T-cell (primary cell): Measurements from ENCODE around the gene SLC12A8. TPM values are rescaled to one million over a fixed set of nuclear protein-coding genes. Genes with fewer than 3 reads are reported as not detected.

Experiments
- ATAC-seq, 4 experiments: fragments of 200-7000 bp in 3 of 4; fragments of 150-1000 bp in 1 of 4; cut with Tn5 transposase; replicated peaks in 1 of 4; 1 replicate in 3 of 4; 2 replicates in 1 of 4; pipeline ENCODE4 v1.10.0; 2021; ENCODE audit warnings: moderate library complexity in 3 of 4, mild to moderate bottlenecking in 2 of 4, moderate number of reproducible peaks in 1 of 4
- CTCF ChIA-PET, 2 donors: fragments of 300-600 bp; sonication (Branson Sonifier 250); formaldehyde crosslinking; loops; one replicate each; lab custom pipeline; 2022; ENCODE audit warnings: antibody characterized with exemption in 2 of 2; lab: Charles Lee
- POLR2A ChIA-PET, 2 donors: fragments of 300-600 bp; sonication (Branson Sonifier 250); formaldehyde crosslinking; loops; one replicate each; lab custom pipeline; 2022; ENCODE audit warnings: antibody characterized with exemption in 2 of 2; lab: Charles Lee
- DNase-seq, 35 experiments: peaks; one replicate each; pipeline versions ENCODE4 v3.0.0 to v3.0.0-alpha.2; 2013 to 2023
- H3K27ac ChIP-seq: one replicate; pipeline ENCODE4 v1.5.1; 2013; ENCODE audit warnings: low read length
- H3K27me3 ChIP-seq, 2 experiments: replicated peaks in 1 of 2; 1 replicate in 1 of 2; 2 replicates in 1 of 2; pipeline versions ENCODE4 v1.6.1 to v1.7.0; 2013; ENCODE audit warnings: low read length in 1 of 2, mixed read lengths in 1 of 2; ENCODE audit not compliant: control insufficient read depth in 2 of 2, insufficient read depth in 2 of 2; ENCODE audit errors: extremely low read depth in 1 of 2
- H3K36me3 ChIP-seq, 2 donors: 1 replicate in 1 of 2; 2 replicates in 1 of 2; pipeline versions ENCODE4 v1.6.1 to v1.7.0; 2013; ENCODE audit warnings: low read length in 1 of 2; ENCODE audit not compliant: control insufficient read depth in 2 of 2, insufficient read depth in 1 of 2; ENCODE audit errors: extremely low read depth in 1 of 2
- H3K4me1 ChIP-seq, 2 experiments: 1 replicate in 1 of 2; 2 replicates in 1 of 2; pipeline versions ENCODE4 v1.6.1 to v1.7.0; 2013; ENCODE audit warnings: low read length in 2 of 2, mixed read lengths in 1 of 2; ENCODE audit not compliant: insufficient read depth in 2 of 2, control insufficient read depth in 1 of 2; ENCODE audit errors: extremely low read depth in 1 of 2
- H3K4me3 ChIP-seq, 2 donors: 1 replicate in 1 of 2; 2 replicates in 1 of 2; pipeline versions ENCODE4 v1.5.1 to v1.7.0; 2013; ENCODE audit warnings: mild to moderate bottlenecking in 2 of 2, low read length in 1 of 2, moderate library complexity in 1 of 2; ENCODE audit not compliant: control insufficient read depth in 1 of 2; ENCODE audit errors: extremely low read depth in 1 of 2
- H3K9me3 ChIP-seq: 2 replicates; pipeline ENCODE4 v1.7.0; 2013
- H3K27ac Mint-ChIP-seq, 2 donors: one replicate each; pipeline ENCODE4 v1.8.0; 2020 to 2021; ENCODE audit warnings: mild to moderate bottlenecking in 2 of 2, mixed read lengths in 2 of 2
- H3K27me3 Mint-ChIP-seq, 2 donors: one replicate each; pipeline ENCODE4 v1.8.0; 2021 to 2022; ENCODE audit warnings: mixed read lengths in 2 of 2
- H3K36me3 Mint-ChIP-seq: one replicate; pipeline ENCODE4 v1.8.0; 2021; ENCODE audit warnings: mixed read lengths
- H3K4me1 Mint-ChIP-seq, 3 donors: one replicate each; pipeline ENCODE4 v1.8.0; 2020 to 2022; ENCODE audit warnings: mixed read lengths in 3 of 3, mild to moderate bottlenecking in 1 of 3
- H3K4me3 Mint-ChIP-seq, 3 donors: one replicate each; pipeline ENCODE4 v1.8.0; 2020 to 2022; ENCODE audit warnings: mild to moderate bottlenecking in 3 of 3, mixed read lengths in 3 of 3, moderate library complexity in 3 of 3
- H3K9me3 Mint-ChIP-seq, 3 donors: one replicate each; pipeline ENCODE4 v1.8.0; 2020 to 2022; ENCODE audit warnings: mixed read lengths in 3 of 3
- WGBS: methylation state at CpG from one replicate; pipeline ENCODE4 v1.1.5; 2013; ENCODE audit warnings: missing lambda C conversion rate; ENCODE audit not compliant: insufficient coverage; 5-methylcytosine and 5-hydroxymethylcytosine counted together
- total RNA-seq, 35 experiments: library from RNA in 6 of 35; stranded (reverse) in 6 of 35; fragments of 120-200 nt in 1 of 35; gene quantifications; one replicate each; pipeline versions ENCODE4 v1.2.1 to v1.2.4 and lab custom pipeline; 2013 to 2026

Gene SLC12A8
- total RNA-seq, 5 donors from 2014 or later (not counting 1 experiment from before 2014, with no cell fraction given) = 0.50 to 0.96 (median 0.60) TPM; not detected in 2

DNA sequence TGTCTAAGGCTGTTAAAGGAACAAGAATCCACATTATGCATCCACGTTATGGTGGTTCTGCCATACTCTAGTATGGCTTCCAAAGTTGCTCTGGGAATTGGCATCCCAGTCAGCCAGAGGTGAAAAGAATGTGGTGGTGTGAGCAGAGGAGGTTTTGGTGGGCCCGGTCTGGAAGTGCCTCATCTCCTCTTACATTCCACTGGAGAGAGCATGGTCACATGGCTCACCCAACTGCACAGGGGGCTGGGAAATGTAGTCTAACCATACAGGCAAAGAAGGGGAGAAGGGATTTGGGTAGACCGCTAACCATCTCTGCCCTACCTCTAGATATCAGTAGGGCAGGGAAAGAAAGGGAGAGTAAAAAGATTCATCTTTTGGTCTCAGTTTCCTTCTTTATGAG lies 153.6 kb downstream of the SLC12A8 start:
- peaks cover 16 to 17% of the 10 kb centered on the region in 2 donors for H3K27me3 Mint-ChIP-seq
- Histone ChIP-seq H3K9me3 (no peaks in the 10 kb centered on the region), H3K27ac (no peak overlapping the region), H3K4me3 (no peak overlapping the region), H3K4me1 (peaks cover 10 to 16% of the 10 kb centered on the region in 2 experiments), H3K27me3 (peaks cover 3 to 9% of the 10 kb centered on the region in 2 experiments), H3K36me3 (no peaks in the 10 kb centered on the region)
- DNase-seq (no peak), ATAC-seq (no peak)
- H3K4me3 Mint-ChIP-seq = no peak overlapping the region
- H3K9me3 Mint-ChIP-seq = no peaks in the 10 kb centered on the region
- no peak overlapping the region for H3K27ac Mint-ChIP-seq
- ChIA-PET CTCF (no interaction called here), POLR2A (no interaction called here)
- 100% methylated on average over 1 of the region's 3 CpGs for WGBS
- H3K4me1 Mint-ChIP-seq = peaks cover 13 to 21% (median 17%) of the 10 kb centered on the region in 3 donors
- H3K36me3 Mint-ChIP-seq = no peaks in the 10 kb centered on the region

GRCh38 chr3:125058529-125058928 lies 154.0 kb downstream of the SLC12A8 start:
- peaks cover 15 to 20% of the 10 kb centered on the region in 2 experiments for H3K4me1 ChIP-seq
- H3K4me3 ChIP-seq = no peak overlapping the region
- no peaks in the 10 kb centered on the region for H3K36me3 Mint-ChIP-seq
- peaks cover 12 to 14% of the 10 kb centered on the region in 2 donors for H3K27me3 Mint-ChIP-seq
- H3K4me1 Mint-ChIP-seq = peaks cover 17 to 25% (median 21%) of the 10 kb centered on the region in 3 donors
- H3K36me3 ChIP-seq = no peaks in the 10 kb centered on the region
- DNase-seq (no peak), ATAC-seq (no peak)
- WGBS = 96% methylated on average over 2 of the region's 3 CpGs
- H3K9me3 ChIP-seq = no peaks in the 10 kb centered on the region
- no peaks in the 10 kb centered on the region for H3K9me3 Mint-ChIP-seq
- ChIA-PET POLR2A (interaction anchor here in 1 of 2 donors (0.8 kb wide), 1 partner anchor 35 kb away, joined by 3 read pairs; no protein-coding TSS in a partner anchor), CTCF (no interaction called here)
- H3K27ac ChIP-seq = no peak overlapping the region
- peaks cover 3 to 9% of the 10 kb centered on the region in 2 experiments for H3K27me3 ChIP-seq
- no peak overlapping the region for H3K27ac Mint-ChIP-seq
- no peak overlapping the region for H3K4me3 Mint-ChIP-seq

GRCh38 chr3:125057186-125057850 lies 155.2 kb downstream of the SLC12A8 start:
- ChIA-PET POLR2A (no interaction called here), CTCF (no interaction called here)
- ATAC-seq (no peak), DNase-seq (no peak)
- Histone ChIP-seq H3K4me1 (peaks cover 27 to 32% of the 10 kb centered on the region in 2 experiments), H3K9me3 (no peaks in the 10 kb centered on the region), H3K27me3 (peaks cover 3 to 6% of the 10 kb centered on the region in 2 experiments), H3K4me3 (no peak overlapping the region), H3K36me3 (no peaks in the 10 kb centered on the region), H3K27ac (no peak overlapping the region)
- WGBS = 100% methylated on average over 1 of the region's 3 CpGs
- peaks cover 29 to 37% (median 33%) of the 10 kb centered on the region in 3 donors for H3K4me1 Mint-ChIP-seq
- peak overlapping the region in 1 of 2 donors; percentile 50 for H3K27ac Mint-ChIP-seq
- no peaks in the 10 kb centered on the region for H3K9me3 Mint-ChIP-seq
- H3K36me3 Mint-ChIP-seq = no peaks in the 10 kb centered on the region
- peaks cover 10 to 11% of the 10 kb centered on the region in 2 donors for H3K27me3 Mint-ChIP-seq
- H3K4me3 Mint-ChIP-seq = peak overlapping the region; percentile 47 to 64 (median 58)

GRCh38 chr3:125055913-125056745 lies 156.4 kb downstream of the SLC12A8 start, which contains the start of gene HEG1:
HEG1 (minus strand) TSS chr3:125055997; CDS start chr3:125055890, 107 bp downstream.
- Histone ChIP-seq H3K9me3 (no peaks in the 10 kb centered on the region), H3K36me3 (no peaks in the 10 kb centered on the region), H3K4me1 (peaks cover 35 to 43% of the 10 kb centered on the region in 2 experiments), H3K4me3 (peak within 1 kb of the TSS; percentile 77 to 95), H3K27me3 (peaks cover 0 to 3% of the 10 kb centered on the region in 2 experiments), H3K27ac (peak within 1 kb of the TSS; percentile 84)
- H3K27ac Mint-ChIP-seq = peak within 1 kb of the TSS; percentile 89 to 95
- H3K9me3 Mint-ChIP-seq = no peaks in the 10 kb centered on the region
- no peaks in the 10 kb centered on the region for H3K36me3 Mint-ChIP-seq
- ChIA-PET CTCF (interaction anchor here (0.6 kb wide), 2 partner anchors 16 to 81 kb away, joined by 3 to 8 read pairs; no protein-coding TSS in a partner anchor), POLR2A (interaction anchor here in 1 of 2 donors (0.6 kb wide), 1 partner anchor 396 kb away, joined by 5 read pairs; no protein-coding TSS in a partner anchor)
- peaks cover 40 to 49% (median 45%) of the 10 kb centered on the region in 3 donors for H3K4me1 Mint-ChIP-seq
- peak within 1 kb of the TSS; percentile 88 to 95 (median 93) for H3K4me3 Mint-ChIP-seq
- DNase-seq (peak; percentile 27 to 82 (median 66)), ATAC-seq (peak; percentile 66 to 82 (median 80))
- 12% methylated on average over 50 of the region's 67 CpGs for WGBS
- H3K27me3 Mint-ChIP-seq = peaks cover 5 to 11% of the 10 kb centered on the region in 2 donors

DNA sequence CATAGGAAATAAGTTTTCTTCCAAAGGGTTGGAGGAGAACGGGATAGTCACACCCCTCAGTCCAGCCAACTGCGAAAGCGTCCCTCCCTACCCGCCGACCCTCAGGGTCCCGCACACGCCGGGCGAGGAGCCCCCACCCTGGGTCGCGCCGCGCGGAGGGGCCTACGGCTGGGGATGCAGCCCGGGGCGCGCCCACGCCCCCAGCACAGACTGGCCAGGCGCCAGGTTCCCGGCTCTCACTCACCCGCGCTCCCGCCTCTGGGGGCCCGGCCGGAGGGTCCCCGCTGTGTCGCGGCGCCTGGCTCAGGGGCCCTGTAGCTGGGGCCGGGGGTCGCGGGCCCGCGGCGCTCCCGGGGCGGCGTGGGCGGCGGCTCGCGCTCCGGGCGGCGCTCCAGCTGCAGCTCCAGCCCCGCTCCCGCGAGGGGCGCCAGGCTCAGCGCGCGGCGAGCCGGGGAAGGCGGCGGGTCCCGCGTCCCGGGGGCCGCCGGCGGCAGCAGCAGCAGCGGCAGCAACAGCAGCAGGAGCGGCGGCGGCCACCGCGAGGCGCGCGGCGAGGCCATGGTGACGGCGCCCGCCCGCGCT lies 157.1 kb downstream of the SLC12A8 start:
- peak overlapping the region; percentile 77 to 95 for H3K4me3 ChIP-seq
- H3K36me3 ChIP-seq = no peaks in the 10 kb centered on the region
- peaks cover 3% of the 10 kb centered on the region for H3K36me3 Mint-ChIP-seq
- H3K9me3 ChIP-seq = no peaks in the 10 kb centered on the region
- H3K4me1 Mint-ChIP-seq = peaks cover 47 to 56% (median 52%) of the 10 kb centered on the region in 3 donors
- DNase-seq (peak in 10 of 35 experiments; percentile 5 to 48 (median 13)), ATAC-seq (peak; percentile 23 to 52 (median 48))
- 0% methylated on average over 72 of the region's 78 CpGs for WGBS
- H3K27ac Mint-ChIP-seq = peak overlapping the region; percentile 89 to 95
- H3K4me1 ChIP-seq = peaks cover 42 to 50% of the 10 kb centered on the region in 2 experiments
- peak overlapping the region; percentile 84 for H3K27ac ChIP-seq
- peak overlapping the region; percentile 88 to 95 (median 93) for H3K4me3 Mint-ChIP-seq
- peaks cover 0 to 3% of the 10 kb centered on the region in 2 experiments for H3K27me3 ChIP-seq
- no peaks in the 10 kb centered on the region for H3K9me3 Mint-ChIP-seq
- peaks cover 0 to 4% of the 10 kb centered on the region in 2 donors for H3K27me3 Mint-ChIP-seq
- ChIA-PET CTCF (no interaction called here), POLR2A (interaction anchor here in 1 of 2 donors (0.6 kb wide), 1 partner anchor 73 kb away, joined by 4 read pairs; no protein-coding TSS in a partner anchor)
